DMS79 treated with DMSO at 0.1 percent for 48 hours (cell line): ENCODE measurements around the gene HRC.
"Not testable (repeated sequence)": the region's sequence is repeated elsewhere in the genome, so short reads cannot be mapped to it uniquely, and the experiment has no call there.

Source experiments
- DNase-seq: peaks from one replicate; lab custom pipeline; 2025; lab: John Stamatoyannopoulos, UW

HRC gene

GRCh38 chr19:49160450-49161189 lies 5.4 kb upstream of the HRC start:
- DNase-seq = no peak

- DNase-seq = peak; percentile 81
These were observed 2.4 kb upstream of the HRC start, which contains the start of gene TRPM4 for GRCh38 chr19:49157445-49158224. Gene TRPM4 (plus strand): TSS chr19:49157792. CDS start chr19:49157867, 75 bp downstream.

- DNase-seq = no peak
These were observed 687 bp upstream of the HRC start for GRCh38 chr19:49155820-49156346.

GRCh38 chr19:49154279-49154678 lies 917 bp downstream of the HRC start:
- DNase-seq = no peak

- no peak for DNase-seq
These were observed 1.9 kb downstream of the HRC start for GRCh38 chr19:49153167-49153809.

- DNase-seq = no peak
These were observed 3.1 kb downstream of the HRC start for GRCh38 chr19:49152119-49152550.

GRCh38 chr19:49151267-49152118 lies 3.7 kb downstream of the HRC start:
- peak; percentile 85 for DNase-seq

GRCh38 chr19:49150944-49151243 lies 4.3 kb downstream of the HRC start:
- DNase-seq = no peak

- DNase-seq = peak; percentile 84
These were observed 4.9 kb downstream of the HRC start for GRCh38 chr19:49150106-49150943.

- peak; percentile 50 for DNase-seq
These were observed 5.5 kb downstream of the HRC start for GRCh38 chr19:49149652-49150105.

GRCh38 chr19:49148784-49149651 lies 6.2 kb downstream of the HRC start:
- DNase-seq = peak; percentile 87

GRCh38 chr19:49148044-49148682 lies 7.0 kb downstream of the HRC start:
- no peak for DNase-seq

- not testable (repeated sequence) for DNase-seq
These were observed 8.8 kb downstream of the HRC start for GRCh38 chr19:49146408-49146770.

- no peak for DNase-seq
These were observed 9.4 kb downstream of the HRC start for GRCh38 chr19:49145573-49146407.

GRCh38 chr19:49142866-49143335 lies 12.3 kb downstream of the HRC start:
- no peak for DNase-seq

GRCh38 chr19:49141352-49141751 lies 13.8 kb downstream of the HRC start:
- DNase-seq = no peak

GRCh38 chr19:49140951-49141350 lies 14.2 kb downstream of the HRC start:
- DNase-seq = no peak

- DNase-seq = no peak
These were observed 18.4 kb downstream of the HRC start for GRCh38 chr19:49136771-49137171.
